ENCODE results near the gene NR2E1. TPM values are rescaled to one million over a fixed set of nuclear protein-coding genes. Genes with fewer than 3 reads are reported as not detected.
A peak's percentile ranks its signal among the peaks of the same experiment; 100 is the strongest.

Gene NR2E1
- total RNA-seq, 1 experiment from 2014 or later, result not detected

DNA sequence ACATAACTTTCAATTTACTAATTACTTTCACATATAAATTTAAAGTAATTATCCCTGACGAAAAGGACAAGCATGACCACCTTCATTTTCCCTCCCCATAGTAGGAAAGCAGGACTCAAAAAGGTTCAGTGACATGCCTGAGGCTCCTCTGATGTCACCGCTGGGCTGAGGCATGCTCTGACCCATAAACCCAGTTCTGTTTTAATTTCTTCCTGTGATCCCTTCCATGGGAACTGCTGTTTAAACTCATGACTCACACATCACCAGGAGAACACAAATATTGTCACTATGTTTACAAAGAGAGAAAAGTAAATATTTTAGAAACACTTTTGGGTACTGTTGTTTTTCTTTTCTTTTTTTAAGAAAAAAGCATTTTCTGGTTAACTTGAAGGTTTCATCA lies 38.0 kb upstream of the NR2E1 start:
- TF ChIP-seq, protein P1, sequence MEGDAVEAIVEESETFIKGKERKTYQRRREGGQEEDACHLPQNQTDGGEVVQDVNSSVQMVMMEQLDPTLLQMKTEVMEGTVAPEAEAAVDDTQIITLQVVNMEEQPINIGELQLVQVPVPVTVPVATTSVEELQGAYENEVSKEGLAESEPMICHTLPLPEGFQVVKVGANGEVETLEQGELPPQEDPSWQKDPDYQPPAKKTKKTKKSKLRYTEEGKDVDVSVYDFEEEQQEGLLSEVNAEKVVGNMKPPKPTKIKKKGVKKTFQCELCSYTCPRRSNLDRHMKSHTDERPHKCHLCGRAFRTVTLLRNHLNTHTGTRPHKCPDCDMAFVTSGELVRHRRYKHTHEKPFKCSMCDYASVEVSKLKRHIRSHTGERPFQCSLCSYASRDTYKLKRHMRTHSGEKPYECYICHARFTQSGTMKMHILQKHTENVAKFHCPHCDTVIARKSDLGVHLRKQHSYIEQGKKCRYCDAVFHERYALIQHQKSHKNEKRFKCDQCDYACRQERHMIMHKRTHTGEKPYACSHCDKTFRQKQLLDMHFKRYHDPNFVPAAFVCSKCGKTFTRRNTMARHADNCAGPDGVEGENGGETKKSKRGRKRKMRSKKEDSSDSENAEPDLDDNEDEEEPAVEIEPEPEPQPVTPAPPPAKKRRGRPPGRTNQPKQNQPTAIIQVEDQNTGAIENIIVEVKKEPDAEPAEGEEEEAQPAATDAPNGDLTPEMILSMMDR (IDR thresholded peaks at IDR 0.05; ENCODE audit: unreplicated experiment), result no peak
- CTCF ChIA-PET, result interaction anchor here (0.6 kb wide), 1 partner anchor 754 kb away, joined by 6 read pairs; no protein-coding TSS in a partner anchor
- DNase-seq, result no peak
- Mint-ChIP-seq H3K27me3 (ENCODE audit: unreplicated experiment) (peaks cover 43% of the 10 kb centered on the region), H3K4me1 (ENCODE audit: low read depth, unreplicated experiment) (peaks cover 8% of the 10 kb centered on the region), H3K9me3 (ENCODE audit: low read depth, unreplicated experiment) (no peaks in the 10 kb centered on the region), H3K27ac (ENCODE audit: unreplicated experiment) (no peak overlapping the region), H3K4me3 (ENCODE audit: low read depth, unreplicated experiment) (no peak overlapping the region), H3K36me3 (ENCODE audit: insufficient read depth, unreplicated experiment) (no peaks in the 10 kb centered on the region)
- intact Hi-C loops (cut with micrococcal nuclease; ENCODE audit: unreplicated experiment), result no loop called here
- no TSS peak for BruUV-seq (replicated peaks)

DNA sequence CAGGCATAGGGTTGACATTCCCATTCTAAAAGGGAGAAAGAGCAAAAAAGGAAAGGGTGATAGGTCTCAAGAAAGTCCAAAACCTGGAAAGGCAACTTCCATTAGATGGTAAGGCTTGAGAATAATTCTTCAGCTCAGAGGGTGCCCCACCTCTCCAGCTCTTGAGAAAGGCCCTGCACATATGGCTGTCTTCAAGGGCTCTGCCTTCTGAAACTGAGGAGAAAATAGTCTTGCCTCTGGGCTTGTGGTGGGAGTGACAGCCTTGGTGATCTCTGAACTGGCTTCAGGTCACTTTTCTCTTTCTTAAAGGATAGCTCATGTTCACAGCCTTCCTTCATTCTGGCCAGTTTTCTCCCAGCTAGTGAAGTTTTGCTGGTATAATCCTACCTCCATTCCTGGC lies 35.6 kb upstream of the NR2E1 start:
- H3K4me1 Mint-ChIP-seq (ENCODE audit: low read depth, unreplicated experiment), result peaks cover 24% of the 10 kb centered on the region
- DNase-seq, result no peak
- intact Hi-C loops (cut with micrococcal nuclease; ENCODE audit: unreplicated experiment), result no loop called here
- H3K36me3 Mint-ChIP-seq (ENCODE audit: insufficient read depth, unreplicated experiment), result no peaks in the 10 kb centered on the region
- no TSS peak for BruUV-seq (replicated peaks)
- peaks cover 21% of the 10 kb centered on the region for H3K27me3 Mint-ChIP-seq (ENCODE audit: unreplicated experiment)
- CTCF ChIA-PET, result no interaction called here
- H3K9me3 Mint-ChIP-seq (ENCODE audit: low read depth, unreplicated experiment), result no peaks in the 10 kb centered on the region
- H3K27ac Mint-ChIP-seq (ENCODE audit: unreplicated experiment), result no peak overlapping the region
- TF ChIP-seq, protein P1 (IDR thresholded peaks at IDR 0.05; ENCODE audit: unreplicated experiment), result no peak
- H3K4me3 Mint-ChIP-seq (ENCODE audit: low read depth, unreplicated experiment), result no peak overlapping the region

DNA sequence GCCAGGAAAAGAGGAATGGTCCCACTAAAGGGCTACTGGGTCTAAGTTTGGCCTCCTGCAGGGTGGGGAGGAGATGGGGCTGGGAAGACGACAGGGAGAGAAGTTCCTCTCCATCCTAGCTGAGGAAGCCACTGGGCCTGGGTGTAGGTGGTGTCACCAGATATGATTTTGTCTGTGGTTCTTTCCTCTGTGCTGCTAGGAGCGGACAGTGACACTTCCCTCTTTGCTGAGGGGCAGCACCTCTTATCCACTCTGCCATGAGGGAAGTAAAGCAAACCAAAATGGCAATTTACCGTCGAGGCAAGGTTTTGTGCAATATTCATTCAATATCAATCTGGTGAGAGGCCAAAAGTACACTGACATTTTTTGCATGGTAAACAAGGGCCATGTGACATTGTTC lies 33.0 kb upstream of the NR2E1 start:
- Mint-ChIP-seq H3K27me3 (ENCODE audit: unreplicated experiment) (peaks cover 21% of the 10 kb centered on the region), H3K4me3 (ENCODE audit: low read depth, unreplicated experiment) (peak overlapping the region; percentile 66), H3K27ac (ENCODE audit: unreplicated experiment) (no peak overlapping the region), H3K4me1 (ENCODE audit: low read depth, unreplicated experiment) (peaks cover 19% of the 10 kb centered on the region), H3K36me3 (ENCODE audit: insufficient read depth, unreplicated experiment) (no peaks in the 10 kb centered on the region), H3K9me3 (ENCODE audit: low read depth, unreplicated experiment) (no peaks in the 10 kb centered on the region)
- DNase-seq, result no peak
- intact Hi-C loops (cut with micrococcal nuclease; ENCODE audit: unreplicated experiment), result no loop called here
- CTCF ChIA-PET, result no interaction called here
- TF ChIP-seq, protein P1 (IDR thresholded peaks at IDR 0.05; ENCODE audit: unreplicated experiment), result no peak
- no TSS peak for BruUV-seq (replicated peaks)

DNA sequence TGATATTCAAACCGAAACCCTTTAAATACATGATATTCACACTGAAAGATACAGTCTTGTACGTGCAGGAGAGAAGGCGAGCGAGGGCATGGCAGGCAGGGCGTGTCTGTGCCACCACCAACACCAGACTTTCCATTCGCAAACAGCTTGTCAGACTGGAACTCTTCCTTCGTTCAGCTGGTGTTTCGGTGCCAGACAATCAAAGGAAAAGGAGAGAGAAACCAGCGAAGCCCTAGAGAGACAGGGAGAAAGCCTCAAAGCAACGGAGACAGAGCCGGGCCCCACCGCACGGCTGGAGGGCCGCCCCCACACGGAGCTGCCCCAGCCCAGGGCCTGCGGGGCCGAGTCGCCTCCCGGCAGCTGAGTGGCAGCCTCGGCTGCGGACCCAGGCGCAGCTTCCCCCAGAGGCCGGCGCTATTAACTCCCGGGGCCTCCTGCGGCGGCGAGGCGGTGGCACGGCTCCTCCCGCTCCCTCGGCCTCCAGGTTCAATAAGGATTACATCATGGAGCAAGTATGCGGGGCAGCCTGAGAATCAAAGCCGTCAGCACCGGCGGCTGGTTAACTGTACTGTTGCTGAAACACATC lies 32.1 kb upstream of the NR2E1 start:
- TF ChIP-seq, protein P1 (IDR thresholded peaks at IDR 0.05; ENCODE audit: unreplicated experiment), result no peak
- DNase-seq, result peak; percentile 83
- intact Hi-C loops (cut with micrococcal nuclease; ENCODE audit: unreplicated experiment), result no loop called here
- Mint-ChIP-seq H3K36me3 (ENCODE audit: insufficient read depth, unreplicated experiment) (no peaks in the 10 kb centered on the region), H3K9me3 (ENCODE audit: low read depth, unreplicated experiment) (no peaks in the 10 kb centered on the region), H3K27me3 (ENCODE audit: unreplicated experiment) (peaks cover 21% of the 10 kb centered on the region), H3K4me3 (ENCODE audit: low read depth, unreplicated experiment) (peak overlapping the region; percentile 66), H3K27ac (ENCODE audit: unreplicated experiment) (peak overlapping the region; percentile 27), H3K4me1 (ENCODE audit: low read depth, unreplicated experiment) (peaks cover 16% of the 10 kb centered on the region)
- CTCF ChIA-PET, result interaction anchor here (0.5 to 1.4 kb wide), 4 partner anchors 9 to 759 kb away, joined by 3 to 6 read pairs (median 3); no protein-coding TSS in a partner anchor
- BruUV-seq (replicated peaks), result no TSS peak

Data from Calu3 (cell line).